Activated naive CD8-positive, alpha-beta T cell treated with anti-CD3 and anti-CD28 coated beads for 36 hours (primary cell): ENCODE results near the gene PRR5L. TPM values are rescaled to one million over a fixed set of nuclear protein-coding genes. Genes with fewer than 3 reads are reported as not detected.
A peak's percentile ranks its signal among the peaks of the same experiment; 100 is the strongest.

Experiments
- DNase-seq: peaks from one replicate; pipeline ENCODE4 v3.0.0; 2021
- H3K27ac Mint-ChIP-seq: one replicate; pipeline ENCODE4 v1.8.0; 2022; ENCODE audit warnings: mild to moderate bottlenecking, moderate library complexity, mixed read lengths
- H3K27me3 Mint-ChIP-seq: one replicate; pipeline ENCODE4 v1.8.0; 2022; ENCODE audit warnings: mild to moderate bottlenecking, mixed read lengths
- H3K36me3 Mint-ChIP-seq: one replicate; pipeline ENCODE4 v1.8.0; 2021; ENCODE audit warnings: mild to moderate bottlenecking, mixed read lengths
- H3K4me1 Mint-ChIP-seq: one replicate; pipeline ENCODE4 v1.8.0; 2021; ENCODE audit warnings: mixed read lengths
- H3K4me3 Mint-ChIP-seq: one replicate; pipeline ENCODE4 v1.8.0; 2022; ENCODE audit warnings: mild to moderate bottlenecking, moderate library complexity, mixed read lengths
- H3K9me3 Mint-ChIP-seq: one replicate; pipeline ENCODE4 v1.8.0; 2022; ENCODE audit warnings: mixed read lengths
- total RNA-seq, 2 experiments: library from RNA; stranded (reverse); gene quantifications; one replicate each; pipeline ENCODE4 v1.2.3, GENCODE V29; 2021

PRR5L gene
- total RNA-seq, 2 experiments from 2014 or later: 6.0 to 6.9 TPM

GRCh38 chr11:36350137-36350513 lies 54.0 kb downstream of the PRR5L start:
- no peak for DNase-seq
- Mint-ChIP-seq H3K36me3 (no peaks in the 10 kb centered on the region), H3K4me3 (no peak overlapping the region)

DNA sequence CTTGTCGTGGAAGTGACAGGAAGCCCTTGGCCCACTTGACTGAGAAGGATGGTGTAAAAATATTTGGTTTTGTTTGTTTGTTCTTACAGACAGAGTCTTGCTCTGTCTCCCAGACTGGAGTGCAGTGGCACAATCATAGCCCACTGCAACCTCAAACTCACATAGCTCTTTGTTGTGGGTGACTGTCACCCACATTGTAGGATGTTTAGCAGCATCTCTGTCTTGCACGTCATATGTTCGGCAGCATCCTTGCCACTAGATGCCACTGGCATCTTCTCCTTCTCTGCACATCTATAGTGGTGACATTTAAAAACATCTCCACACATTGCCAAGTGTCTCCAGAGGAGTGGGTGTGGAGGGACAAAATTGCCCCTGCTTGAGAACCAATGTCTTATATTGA lies 56.8 kb downstream of the PRR5L start:
- H3K27me3 Mint-ChIP-seq: peaks cover 57% of the 10 kb centered on the region
- DNase-seq: peak; percentile 63
- H3K36me3 Mint-ChIP-seq: no peaks in the 10 kb centered on the region
- peaks cover 3% of the 10 kb centered on the region for H3K9me3 Mint-ChIP-seq
- H3K27ac Mint-ChIP-seq: peak overlapping the region; percentile 64
- no peak overlapping the region for H3K4me3 Mint-ChIP-seq
- peaks cover 48% of the 10 kb centered on the region for H3K4me1 Mint-ChIP-seq

More at GRCh38 chr11:36350137-36350513, 54.0 kb downstream of the PRR5L start:
- peaks cover 51% of the 10 kb centered on the region for H3K4me1 Mint-ChIP-seq
- peaks cover 3% of the 10 kb centered on the region for H3K9me3 Mint-ChIP-seq
- H3K27me3 Mint-ChIP-seq: peaks cover 41% of the 10 kb centered on the region
- H3K27ac Mint-ChIP-seq: no peak overlapping the region

- peaks cover 3% of the 10 kb centered on the region for H3K9me3 Mint-ChIP-seq
- no peak for DNase-seq
- H3K4me1 Mint-ChIP-seq: peaks cover 48% of the 10 kb centered on the region
- H3K27me3 Mint-ChIP-seq: peaks cover 71% of the 10 kb centered on the region
- peak overlapping the region; percentile 1 for H3K4me3 Mint-ChIP-seq
- H3K27ac Mint-ChIP-seq: peak overlapping the region; percentile 47
- no peaks in the 10 kb centered on the region for H3K36me3 Mint-ChIP-seq
Observed at GRCh38 chr11:36354221-36355003, 58.3 kb downstream of the PRR5L start.

DNA sequence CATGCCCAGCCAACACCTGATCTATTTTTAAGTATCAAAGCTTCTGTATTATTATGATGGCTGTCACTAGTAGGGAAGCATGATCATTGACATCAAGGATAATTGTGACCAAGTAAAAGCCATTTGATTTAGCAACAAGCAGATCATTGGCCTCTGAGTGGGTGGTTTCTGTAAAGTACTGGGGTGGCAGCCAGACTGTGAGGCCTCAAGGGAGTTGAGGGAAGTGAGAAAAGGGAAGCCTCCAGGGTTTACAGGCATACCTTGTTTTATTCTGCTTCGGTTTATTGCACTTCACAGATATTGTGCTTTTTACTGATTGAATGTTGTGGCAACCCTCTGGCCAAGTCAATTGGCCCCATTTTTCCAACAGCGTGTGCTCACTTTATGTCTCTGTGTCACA lies 60.1 kb downstream of the PRR5L start:
- H3K27ac Mint-ChIP-seq: no peak overlapping the region
- peaks cover 75% of the 10 kb centered on the region for H3K27me3 Mint-ChIP-seq
- H3K9me3 Mint-ChIP-seq: peaks cover 3% of the 10 kb centered on the region
- H3K4me3 Mint-ChIP-seq: no peak overlapping the region
- H3K4me1 Mint-ChIP-seq: peaks cover 48% of the 10 kb centered on the region
- DNase-seq: no peak
- H3K36me3 Mint-ChIP-seq: no peaks in the 10 kb centered on the region

GRCh38 chr11:36357831-36358230 lies 61.7 kb downstream of the PRR5L start:
- no peak overlapping the region for H3K27ac Mint-ChIP-seq
- H3K36me3 Mint-ChIP-seq: no peaks in the 10 kb centered on the region

GRCh38 chr11:36358436-36358835 lies 62.3 kb downstream of the PRR5L start:
- no peak overlapping the region for H3K4me3 Mint-ChIP-seq

More at GRCh38 chr11:36357831-36358230, 61.7 kb downstream of the PRR5L start:
- no peak for DNase-seq
- Mint-ChIP-seq H3K4me1 (peaks cover 45% of the 10 kb centered on the region), H3K9me3 (peaks cover 3% of the 10 kb centered on the region), H3K4me3 (no peak overlapping the region), H3K27me3 (peaks cover 77% of the 10 kb centered on the region)

DNA sequence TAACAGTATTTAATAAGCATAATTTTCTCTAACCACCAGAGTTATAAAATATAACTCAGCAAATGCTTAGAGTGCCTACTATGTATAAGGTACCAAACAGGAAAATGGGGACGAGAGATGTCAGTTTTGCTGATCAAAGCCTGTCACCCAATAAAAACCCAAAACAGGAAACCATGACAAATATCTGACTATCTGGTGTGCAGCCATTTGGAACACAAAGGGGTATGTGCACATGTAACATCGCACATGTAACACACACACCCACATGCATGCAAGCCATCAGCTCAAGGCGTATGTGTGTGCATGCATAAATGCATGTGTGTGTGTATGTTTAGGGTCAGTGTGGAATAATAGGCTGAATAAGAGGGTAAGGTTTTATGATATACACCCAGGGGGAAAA lies 64.2 kb downstream of the PRR5L start:
- no peak for DNase-seq
- Mint-ChIP-seq H3K36me3 (no peaks in the 10 kb centered on the region), H3K9me3 (no peaks in the 10 kb centered on the region), H3K4me3 (no peak overlapping the region), H3K27ac (no peak overlapping the region), H3K27me3 (peaks cover 80% of the 10 kb centered on the region), H3K4me1 (peaks cover 24% of the 10 kb centered on the region)

More at GRCh38 chr11:36358436-36358835, 62.3 kb downstream of the PRR5L start:
- no peak for DNase-seq
- no peak overlapping the region for H3K27ac Mint-ChIP-seq
- peaks cover 3% of the 10 kb centered on the region for H3K9me3 Mint-ChIP-seq
- no peaks in the 10 kb centered on the region for H3K36me3 Mint-ChIP-seq
- H3K4me1 Mint-ChIP-seq: peaks cover 41% of the 10 kb centered on the region
- H3K27me3 Mint-ChIP-seq: peaks cover 75% of the 10 kb centered on the region

- H3K4me1 Mint-ChIP-seq: peaks cover 22% of the 10 kb centered on the region
- H3K27me3 Mint-ChIP-seq: peaks cover 82% of the 10 kb centered on the region
- no peak overlapping the region for H3K4me3 Mint-ChIP-seq
- H3K27ac Mint-ChIP-seq: no peak overlapping the region
- H3K36me3 Mint-ChIP-seq: no peaks in the 10 kb centered on the region
- DNase-seq: no peak
- H3K9me3 Mint-ChIP-seq: no peaks in the 10 kb centered on the region
Observed at GRCh38 chr11:36360826-36361415, 64.8 kb downstream of the PRR5L start.

DNA sequence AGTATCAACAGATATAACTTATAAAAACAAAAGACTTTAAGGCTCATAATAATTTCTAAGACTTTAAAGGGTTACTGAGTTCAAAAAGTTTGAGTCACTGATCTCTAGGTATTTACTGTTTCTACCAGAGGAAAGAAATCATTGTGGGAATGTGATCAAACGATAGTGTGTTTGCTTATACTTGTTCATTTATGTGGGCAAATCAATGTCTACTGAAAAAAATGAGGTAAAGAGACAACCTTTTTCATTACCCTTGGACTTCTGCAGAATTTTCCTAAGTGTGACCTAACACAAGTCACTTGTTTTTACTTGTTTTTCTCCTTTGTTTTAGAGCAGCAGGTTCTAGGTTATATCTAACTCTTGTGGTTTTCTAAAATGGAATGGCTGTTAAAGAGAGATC lies 65.4 kb downstream of the PRR5L start:
- Mint-ChIP-seq H3K9me3 (no peaks in the 10 kb centered on the region), H3K27ac (no peak overlapping the region), H3K4me1 (peaks cover 17% of the 10 kb centered on the region), H3K4me3 (no peak overlapping the region), H3K36me3 (no peaks in the 10 kb centered on the region), H3K27me3 (peaks cover 83% of the 10 kb centered on the region)
- no peak for DNase-seq

DNA sequence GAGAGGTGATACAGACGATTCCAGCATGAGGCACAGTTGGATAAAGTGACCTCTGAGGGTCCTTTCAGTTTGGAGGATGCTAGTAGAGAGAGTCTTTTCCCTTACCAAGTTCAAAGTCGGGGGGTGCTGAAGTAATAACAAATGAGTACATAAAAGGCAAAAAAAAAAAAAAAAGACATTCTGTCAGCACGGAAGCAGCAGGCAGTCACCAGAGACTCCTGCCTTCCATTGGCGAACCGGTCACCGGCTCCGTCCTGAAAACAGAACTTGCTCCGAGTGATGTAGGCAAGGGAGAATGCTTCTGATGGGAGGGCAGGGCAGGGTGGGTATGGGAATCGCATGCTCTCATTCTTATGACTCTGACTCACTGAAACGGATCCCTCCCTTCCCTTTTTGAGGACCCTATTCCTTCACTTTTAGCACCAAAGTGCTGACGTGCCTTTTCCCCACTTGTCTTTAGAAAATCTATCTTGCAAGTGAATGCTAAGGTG lies 65.9 kb downstream of the PRR5L start:
- DNase-seq: no peak
- peaks cover 17% of the 10 kb centered on the region for H3K4me1 Mint-ChIP-seq
- H3K9me3 Mint-ChIP-seq: no peaks in the 10 kb centered on the region
- no peak overlapping the region for H3K27ac Mint-ChIP-seq
- no peaks in the 10 kb centered on the region for H3K36me3 Mint-ChIP-seq
- no peak overlapping the region for H3K4me3 Mint-ChIP-seq
- H3K27me3 Mint-ChIP-seq: peaks cover 84% of the 10 kb centered on the region

GRCh38 chr11:36362902-36363301 lies 66.8 kb downstream of the PRR5L start:
- H3K27ac Mint-ChIP-seq: no peak overlapping the region

GRCh38 chr11:36363361-36364268 lies 67.5 kb downstream of the PRR5L start:
- Mint-ChIP-seq H3K4me1 (peaks cover 17% of the 10 kb centered on the region), H3K27me3 (peaks cover 77% of the 10 kb centered on the region), H3K4me3 (no peak overlapping the region), H3K36me3 (no peaks in the 10 kb centered on the region), H3K27ac (no peak overlapping the region), H3K9me3 (no peaks in the 10 kb centered on the region)
- DNase-seq: no peak

More at GRCh38 chr11:36362902-36363301, 66.8 kb downstream of the PRR5L start:
- no peaks in the 10 kb centered on the region for H3K9me3 Mint-ChIP-seq
- H3K27me3 Mint-ChIP-seq: peaks cover 81% of the 10 kb centered on the region
- no peak overlapping the region for H3K4me3 Mint-ChIP-seq
- H3K36me3 Mint-ChIP-seq: no peaks in the 10 kb centered on the region
- H3K4me1 Mint-ChIP-seq: peaks cover 17% of the 10 kb centered on the region
- DNase-seq: no peak

- peaks cover 74% of the 10 kb centered on the region for H3K27me3 Mint-ChIP-seq
- peaks cover 17% of the 10 kb centered on the region for H3K4me1 Mint-ChIP-seq
- H3K27ac Mint-ChIP-seq: no peak overlapping the region
Observed at GRCh38 chr11:36364551-36365325, 68.7 kb downstream of the PRR5L start.

GRCh38 chr11:36365907-36366306 lies 69.8 kb downstream of the PRR5L start:
- Mint-ChIP-seq H3K27ac (no peak overlapping the region), H3K27me3 (peaks cover 79% of the 10 kb centered on the region)

More at GRCh38 chr11:36364551-36365325, 68.7 kb downstream of the PRR5L start:
- Mint-ChIP-seq H3K4me3 (no peak overlapping the region), H3K36me3 (no peaks in the 10 kb centered on the region), H3K9me3 (no peaks in the 10 kb centered on the region)
- DNase-seq: no peak

More at GRCh38 chr11:36365907-36366306, 69.8 kb downstream of the PRR5L start:
- H3K4me3 Mint-ChIP-seq: no peak overlapping the region
- H3K4me1 Mint-ChIP-seq: peaks cover 10% of the 10 kb centered on the region
- no peak for DNase-seq
- no peaks in the 10 kb centered on the region for H3K36me3 Mint-ChIP-seq
- H3K9me3 Mint-ChIP-seq: no peaks in the 10 kb centered on the region
